H1 (cell line): ENCODE data around the gene MEGF9. TPM values are rescaled to one million over a fixed set of nuclear protein-coding genes. Genes with fewer than 3 reads are reported as not detected.

Experiments used
- CTCF ChIA-PET: fragments of 300-600 bp; sonication (Branson Sonifier 250); formaldehyde crosslinking; loops from one replicate; lab custom pipeline; 2021; ENCODE audit not compliant: partially characterized antibody; lab: Charles Lee
- POLR2A ChIA-PET: fragments of 300-600 bp; sonication (Branson Sonifier 250); formaldehyde crosslinking; loops from one replicate; lab custom pipeline; 2021; ENCODE audit warnings: inconsistent platforms; ENCODE audit not compliant: partially characterized antibody; lab: Charles Lee
- DNase-seq, 2 experiments: peaks; one replicate each; pipeline versions ENCODE4 v3.0.0 to v3.0.0-alpha.2; 2010 to 2022; ENCODE audit warnings: low spot score in 2 of 2, low read depth in 1 of 2, mixed read lengths in 1 of 2
- FAIRE-seq: peaks from 2 replicates; lab custom pipeline; 2011; peaks lifted over from hg19 to GRCh38; lab: Jason Lieb, UNC
- H2AFZ ChIP-seq: 2 replicates; pipeline ENCODE4 v1.8.1; 2012; ENCODE audit warnings: low read length, inconsistent platforms
- H2AK5ac ChIP-seq: 2 replicates; pipeline ENCODE4 v1.6.1; 2013; ENCODE audit warnings: low read depth, low read length
- H2BK120ac ChIP-seq: replicated peaks from 2 replicates; pipeline ENCODE3; 2013; ENCODE audit warnings: low read depth, low read length, inconsistent platforms
- H2BK12ac ChIP-seq: 2 replicates; pipeline ENCODE4 v1.6.1; 2013; ENCODE audit warnings: low read depth, low read length
- H2BK15ac ChIP-seq: 2 replicates; pipeline ENCODE4 v1.6.1; 2013; ENCODE audit warnings: low read length
- H2BK20ac ChIP-seq: 2 replicates; pipeline ENCODE4 v1.6.1; 2013; ENCODE audit warnings: low read length
- H2BK5ac ChIP-seq: 2 replicates; pipeline ENCODE4 v1.6.1; 2013; ENCODE audit warnings: low read depth, low read length
- H3K14ac ChIP-seq: 2 replicates; pipeline ENCODE4 v1.6.1; 2013; ENCODE audit warnings: inconsistent platforms; ENCODE audit not compliant: insufficient read length
- H3K18ac ChIP-seq: 2 replicates; pipeline ENCODE4 v1.6.1; 2013; ENCODE audit warnings: low read length; ENCODE audit errors: extremely low read depth
- H3K23ac ChIP-seq: 2 replicates; pipeline ENCODE4 v1.6.1; 2013; ENCODE audit warnings: inconsistent platforms; ENCODE audit not compliant: insufficient read length
- H3K23me2 ChIP-seq: 2 replicates; pipeline ENCODE4 v1.6.1; 2013; ENCODE audit warnings: low read depth, low read length
- H3K27ac ChIP-seq: 2 replicates; pipeline ENCODE4 v1.6.1; 2011; ENCODE audit warnings: low read depth, low read length, inconsistent platforms
- H3K27me3 ChIP-seq, 4 experiments: replicated peaks in 1 of 4; 1 replicate in 1 of 4; 2 replicates in 3 of 4; pipeline versions ENCODE4 v1.6.1 to v1.8.1; 2011 to 2013; ENCODE audit warnings: low read length in 3 of 4, mild to moderate bottlenecking in 3 of 4, inconsistent platforms in 2 of 4, mixed read lengths in 2 of 4, moderate library complexity in 1 of 4; ENCODE audit not compliant: control insufficient read depth in 3 of 4, insufficient read depth in 3 of 4; ENCODE audit errors: extremely low read depth in 1 of 4
- H3K36me3 ChIP-seq, 4 experiments: 2 replicates each; pipeline versions ENCODE4 v1.6.1 to v1.8.1; 2011 to 2013; ENCODE audit warnings: mild to moderate bottlenecking in 4 of 4, low read length in 3 of 4, moderate library complexity in 2 of 4, control low read depth in 1 of 4, inconsistent platforms in 1 of 4; ENCODE audit not compliant: insufficient read depth in 4 of 4, control insufficient read depth in 2 of 4
- H3K4ac ChIP-seq: replicated peaks from 2 replicates; pipeline ENCODE3; 2013; ENCODE audit warnings: low read length, low read depth, mixed read lengths, inconsistent platforms; ENCODE audit not compliant: insufficient read length
- H3K4me1 ChIP-seq, 4 experiments: replicated peaks in 1 of 4; 1 replicate in 1 of 4; 2 replicates in 3 of 4; pipeline versions ENCODE4 v1.6.1 to v1.8.1; 2011 to 2013; ENCODE audit warnings: low read length in 3 of 4, inconsistent platforms in 2 of 4, mixed read lengths in 1 of 4; ENCODE audit not compliant: insufficient read depth in 4 of 4, control insufficient read depth in 3 of 4
- H3K4me2 ChIP-seq, 2 experiments: 2 replicates each; pipeline versions ENCODE4 v1.6.1 to v1.8.1; 2011 to 2013; ENCODE audit warnings: low read depth in 2 of 2, low read length in 2 of 2, control low read depth in 1 of 2, inconsistent platforms in 1 of 2, mild to moderate bottlenecking in 1 of 2; ENCODE audit not compliant: insufficient read depth in 1 of 2
- H3K4me3 ChIP-seq, 4 experiments: fragments of 200-600, 300-600 bp in 1 of 4; sonication (generic), shearing (Covaris generic), sonication (Bioruptor Twin) in 1 of 4; 2 replicates each; pipeline versions ENCODE4 v1.5.1 to v1.8.1; 2011 to 2016; ENCODE audit warnings: low read length in 4 of 4, low read depth in 3 of 4, control low read depth in 2 of 4, inconsistent platforms in 2 of 4, mild to moderate bottlenecking in 2 of 4, mixed read lengths in 1 of 4, moderate library complexity in 1 of 4; ENCODE audit not compliant: insufficient read depth in 2 of 4; ENCODE audit errors: extremely low read depth in 1 of 4
- H3K56ac ChIP-seq: replicated peaks from 2 replicates; pipeline ENCODE3; 2013; ENCODE audit warnings: low read depth, mild to moderate bottlenecking, mixed read lengths, low read length, inconsistent platforms; ENCODE audit not compliant: insufficient read length
- H3K79me1 ChIP-seq: 2 replicates; pipeline ENCODE4 v1.6.1; 2013; ENCODE audit warnings: low read depth, low read length, control low read depth
- H3K79me2 ChIP-seq, 2 experiments: 2 replicates each; pipeline versions ENCODE4 v1.6.1 to v1.8.1; 2012 to 2013; ENCODE audit warnings: low read length in 2 of 2, mild to moderate bottlenecking in 2 of 2, inconsistent platforms in 1 of 2; ENCODE audit not compliant: insufficient read depth in 2 of 2, control insufficient read depth in 1 of 2
- H3K9ac ChIP-seq, 4 experiments: replicated peaks in 1 of 4; 1 replicate in 1 of 4; 2 replicates in 3 of 4; pipeline versions ENCODE4 v1.6.1 to v1.8.1; 2011 to 2013; ENCODE audit warnings: low read depth in 3 of 4, low read length in 3 of 4, control low read depth in 2 of 4, mild to moderate bottlenecking in 2 of 4, moderate library complexity in 2 of 4, inconsistent platforms in 1 of 4; ENCODE audit errors: extremely low read depth in 1 of 4
- H3K9me3 ChIP-seq, 2 experiments: 2 replicates each; pipeline versions ENCODE4 v1.6.1 to v1.8.1; 2012 to 2013; ENCODE audit warnings: mild to moderate bottlenecking in 2 of 2, moderate library complexity in 2 of 2, control low read depth in 1 of 2, inconsistent platforms in 1 of 2, low read depth in 1 of 2, low read length in 1 of 2, mixed read lengths in 1 of 2; ENCODE audit not compliant: insufficient read depth in 2 of 2
- H4K20me1 ChIP-seq, 2 experiments: replicated peaks in 1 of 2; 2 replicates each; pipeline versions ENCODE3 to v1.8.1; 2011 to 2013; ENCODE audit warnings: inconsistent platforms in 2 of 2, low read length in 2 of 2, mild to moderate bottlenecking in 1 of 2; ENCODE audit not compliant: insufficient read depth in 2 of 2, control insufficient read depth in 1 of 2
- H4K5ac ChIP-seq: 2 replicates; pipeline ENCODE4 v1.6.1; 2013; ENCODE audit warnings: low read length, low read depth, mixed read lengths, inconsistent platforms; ENCODE audit not compliant: insufficient read length
- H4K8ac ChIP-seq: 2 replicates; pipeline ENCODE4 v1.8.0; 2013; ENCODE audit warnings: mild to moderate bottlenecking, moderate library complexity, low read length, inconsistent platforms; ENCODE audit not compliant: insufficient read depth; ENCODE audit errors: extremely low read depth
- H4K91ac ChIP-seq: replicated peaks from 2 replicates; pipeline ENCODE3; 2013; ENCODE audit warnings: low read length, mixed read lengths, inconsistent platforms; ENCODE audit not compliant: insufficient read length
- BACH1 ChIP-seq: IDR thresholded peaks from 2 replicates; pipeline ENCODE4 v1.6.1; 2012; ENCODE audit warnings: low read length, improper control_type of control experiment
- CTBP2 ChIP-seq: IDR thresholded peaks from 2 replicates; pipeline ENCODE4 v1.7.0; 2011; ENCODE audit warnings: borderline replicate concordance, mild to moderate bottlenecking, moderate library complexity, mixed read lengths, low read length; ENCODE audit not compliant: insufficient read depth, insufficient read length
- RAD21 ChIP-seq, 2 experiments: IDR thresholded peaks in 1 of 2; conservative IDR thresholded peaks in 1 of 2; 2 replicates each; pipeline ENCODE4 v1.6.1; 2011; ENCODE audit warnings: low read depth in 2 of 2, low read length in 2 of 2, improper control_type of control experiment in 1 of 2, inconsistent platforms in 1 of 2, mild to moderate bottlenecking in 1 of 2, moderate library complexity in 1 of 2
- WGBS, 2 experiments: shearing (Covaris generic) in 1 of 2; methylation state at CpG; one replicate each; pipeline versions ENCODE4 v1.1.6 to v1.1.7; 2013 to 2015; ENCODE audit warnings: low lambda C conversion rate in 2 of 2, mixed read lengths in 2 of 2, inconsistent platforms in 1 of 2, low coverage in 1 of 2, missing lambda C conversion rate in 1 of 2; ENCODE audit not compliant: insufficient replicate concordance in 2 of 2, insufficient coverage in 1 of 2, insufficient read length in 1 of 2; ENCODE audit errors: extremely low coverage in 1 of 2, missing lambda C conversion rate in 1 of 2; 5-methylcytosine and 5-hydroxymethylcytosine counted together
- polyA plus RNA-seq, 7 experiments: library from polyadenylated mRNA; depleted of rRNA in 3 of 7; stranded (reverse) in 5 of 7; unstranded in 2 of 7; fragments of >200 nt in 5 of 7; fragments of 200-250 nt in 2 of 7; gene quantifications; 1 replicate in 5 of 7; 2 replicates in 1 of 7; 4 replicates in 1 of 7; pipeline versions ENCODE4 v1.2.1 to v1.2.3, GENCODE V29; 2011 to 2013; ENCODE audit warnings: missing spikeins in 2 of 7, mixed read lengths in 2 of 7
- total RNA-seq: library from RNA; stranded (reverse); fragmentation: NEBNext Ultra II Directional; extraction: Animal tissue kit (Norgen Biotek cat#: 25700); gene quantifications from 2 replicates; pipeline ENCODE4 v1.2.1, GENCODE V29; 2021

MEGF9 gene
- total and polyA plus RNA-seq, 2 of the 8 experiments (the other 6 are each of a cell fraction or from before 2014, with no cell fraction given) = 0.45 to 1.8 TPM

- Histone ChIP-seq H3K4me2 (no peak overlapping the region), H3K27ac (no peak overlapping the region), H3K27me3 (no peaks in the 10 kb centered on the region), H3K14ac (no peak overlapping the region), H4K91ac (no peak overlapping the region), H2AFZ (no peak overlapping the region), H3K9me3 (peaks cover 0 to 6% of the 10 kb centered on the region in 2 experiments; a peak in 1 of 4 replicates), H3K23ac (no peak overlapping the region), H3K36me3 (no peaks in the 10 kb centered on the region), H3K4me3 (no peak overlapping the region), H3K79me1 (no peaks in the 10 kb centered on the region), H3K9ac (no peak overlapping the region), H3K23me2 (no peaks in the 10 kb centered on the region), H3K18ac (no peak overlapping the region), H4K8ac (no peak overlapping the region), H3K4me1 (no peaks in the 10 kb centered on the region), H2BK12ac (no peak overlapping the region), H2BK15ac (no peak overlapping the region), H4K20me1 (no peaks in the 10 kb centered on the region), H3K4ac (no peak overlapping the region), H2BK5ac (no peak overlapping the region), H2BK20ac (no peak overlapping the region), H4K5ac (no peak overlapping the region), H2AK5ac (no peak overlapping the region), H3K79me2 (no peaks in the 10 kb centered on the region), H3K56ac (no peak overlapping the region), H2BK120ac (no peak overlapping the region)
- ChIA-PET POLR2A (no interaction called here), CTCF (interaction anchor here (1.4 to 2.0 kb wide), 3 partner anchors 24 to 318 kb away, joined by 4 read pairs; no protein-coding TSS in a partner anchor)
- DNase-seq = no peak
- FAIRE-seq = no peak
- TF ChIP-seq BACH1 = no peak
- no peak for TF ChIP-seq RAD21 (IDR thresholded peaks at IDR 0.05 in 1 of 2, conservative IDR thresholded peaks at IDR 0.05 in 1 of 2; ENCODE audit: low read depth in 2 of 2, low read length in 2 of 2)
- no peak for TF ChIP-seq CTBP2
- 88% methylated on average over 1 of the region's 1 CpG; no CpG with 5 or more reads in 1 of the 2 experiments for WGBS, 2 experiments
Measured at GRCh38 chr9:120741701-120742100, 27.4 kb upstream of the MEGF9 start.
